Osteocyte (in vitro differentiated cells): ENCODE results near the gene SMIM27. TPM values are rescaled to one million over a fixed set of nuclear protein-coding genes. Genes with fewer than 3 reads are reported as not detected.
"Not testable (repeated sequence)": the region's sequence is repeated elsewhere in the genome, so short reads cannot be mapped to it uniquely, and the experiment has no call there.

Experiments
- DNase-seq: peaks from one replicate; pipeline ENCODE4 v3.0.0; 2021; ENCODE audit warnings: mixed read lengths; ENCODE audit not compliant: unreplicated experiment; ENCODE audit errors: extremely low spot score
- H3K27ac Mint-ChIP-seq: one replicate; pipeline ENCODE4 v1.8.0; 2021; ENCODE audit warnings: mild to moderate bottlenecking, mixed read lengths; ENCODE audit not compliant: unreplicated experiment
- H3K27me3 Mint-ChIP-seq: one replicate; pipeline ENCODE4 v1.8.0; 2021; ENCODE audit warnings: mixed read lengths; ENCODE audit not compliant: unreplicated experiment
- H3K36me3 Mint-ChIP-seq: one replicate; pipeline ENCODE4 v1.8.0; 2021; ENCODE audit warnings: mixed read lengths; ENCODE audit not compliant: unreplicated experiment
- H3K4me1 Mint-ChIP-seq: one replicate; pipeline ENCODE4 v1.8.0; 2021; ENCODE audit warnings: mixed read lengths; ENCODE audit not compliant: unreplicated experiment
- H3K4me3 Mint-ChIP-seq: one replicate; pipeline ENCODE4 v1.8.0; 2021; ENCODE audit warnings: mild to moderate bottlenecking, moderate library complexity, mixed read lengths; ENCODE audit not compliant: unreplicated experiment
- H3K9me3 Mint-ChIP-seq: one replicate; pipeline ENCODE4 v1.8.0; 2021; ENCODE audit warnings: mixed read lengths; ENCODE audit not compliant: unreplicated experiment
- total RNA-seq: library from RNA; stranded (reverse); gene quantifications from 2 replicates; pipeline ENCODE4 v1.2.1, GENCODE V29; 2021
- TF ChIP-seq, protein P1 (sequence below): fragments of 200-600 bp; sonication (generic); IDR thresholded peaks from 2 replicates; pipeline ENCODE4 v1.5.0; 2021; ENCODE audit warnings: antibody characterized with exemption, mild to moderate bottlenecking, moderate library complexity

Gene SMIM27
- total RNA-seq, 1 donor from 2014 or later = 13.4 TPM

DNA sequence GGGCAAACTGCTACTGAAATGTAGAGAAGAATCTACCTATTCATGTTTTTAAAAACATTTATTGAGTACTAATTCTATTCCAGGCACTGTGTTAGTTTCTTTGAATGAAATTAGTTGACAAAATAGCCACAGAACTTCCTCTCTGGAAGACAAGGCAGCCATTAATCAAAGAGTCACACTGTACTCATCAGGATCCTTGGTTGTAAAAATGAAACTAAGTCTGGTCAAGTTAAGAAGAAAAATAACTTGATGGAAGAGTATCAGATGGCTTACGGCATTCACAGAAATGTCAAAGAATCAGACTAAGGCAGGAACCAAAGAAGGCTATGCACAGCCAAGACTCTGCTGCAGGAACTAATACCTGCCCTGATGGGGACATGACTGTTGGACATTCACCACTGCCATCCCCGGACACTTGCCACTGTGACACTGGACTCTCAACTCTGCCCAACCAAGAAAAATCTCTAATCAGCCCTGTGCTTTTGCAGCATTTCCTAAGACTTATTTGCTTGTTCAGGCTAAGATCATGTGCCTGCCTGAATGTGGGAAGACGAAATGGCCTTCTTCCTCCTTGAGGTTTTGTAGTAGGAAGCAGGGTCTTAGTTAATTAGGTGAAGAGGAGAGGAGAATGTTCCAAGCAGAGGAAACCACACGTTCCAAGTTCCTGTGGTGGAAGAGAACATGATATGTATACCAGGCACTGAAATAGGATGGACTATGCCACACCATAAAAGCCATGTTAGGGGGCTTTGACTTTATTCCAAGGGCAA lies 44.2 kb downstream of the SMIM27 start:
- TF ChIP-seq, protein P1, sequence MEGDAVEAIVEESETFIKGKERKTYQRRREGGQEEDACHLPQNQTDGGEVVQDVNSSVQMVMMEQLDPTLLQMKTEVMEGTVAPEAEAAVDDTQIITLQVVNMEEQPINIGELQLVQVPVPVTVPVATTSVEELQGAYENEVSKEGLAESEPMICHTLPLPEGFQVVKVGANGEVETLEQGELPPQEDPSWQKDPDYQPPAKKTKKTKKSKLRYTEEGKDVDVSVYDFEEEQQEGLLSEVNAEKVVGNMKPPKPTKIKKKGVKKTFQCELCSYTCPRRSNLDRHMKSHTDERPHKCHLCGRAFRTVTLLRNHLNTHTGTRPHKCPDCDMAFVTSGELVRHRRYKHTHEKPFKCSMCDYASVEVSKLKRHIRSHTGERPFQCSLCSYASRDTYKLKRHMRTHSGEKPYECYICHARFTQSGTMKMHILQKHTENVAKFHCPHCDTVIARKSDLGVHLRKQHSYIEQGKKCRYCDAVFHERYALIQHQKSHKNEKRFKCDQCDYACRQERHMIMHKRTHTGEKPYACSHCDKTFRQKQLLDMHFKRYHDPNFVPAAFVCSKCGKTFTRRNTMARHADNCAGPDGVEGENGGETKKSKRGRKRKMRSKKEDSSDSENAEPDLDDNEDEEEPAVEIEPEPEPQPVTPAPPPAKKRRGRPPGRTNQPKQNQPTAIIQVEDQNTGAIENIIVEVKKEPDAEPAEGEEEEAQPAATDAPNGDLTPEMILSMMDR = no peak
- Mint-ChIP-seq H3K4me3 (no peak overlapping the region), H3K27me3 (peaks cover 44% of the 10 kb centered on the region), H3K27ac (no peak overlapping the region), H3K9me3 (peaks cover 13% of the 10 kb centered on the region), H3K4me1 (no peaks in the 10 kb centered on the region), H3K36me3 (no peaks in the 10 kb centered on the region)
- no peak for DNase-seq

DNA sequence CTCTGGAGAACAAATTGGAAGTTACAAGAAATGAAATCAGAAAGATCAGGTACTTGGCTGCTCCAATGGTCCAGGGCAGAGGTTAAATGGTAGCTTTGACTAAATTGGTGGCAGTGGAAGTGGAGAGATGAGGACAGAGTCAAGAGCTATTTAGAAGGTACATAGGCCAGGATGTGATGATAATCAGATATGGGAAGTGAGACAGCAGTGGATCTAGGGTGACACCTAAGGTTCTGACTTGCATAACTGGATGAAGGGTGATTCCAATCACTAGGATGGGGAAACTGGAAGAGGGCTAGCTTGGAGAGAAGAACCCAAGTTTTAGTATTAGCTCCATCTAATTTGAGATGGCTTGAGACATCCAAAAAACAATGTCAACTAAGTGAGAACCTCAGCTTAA lies 44.8 kb downstream of the SMIM27 start:
- DNase-seq = no peak
- Mint-ChIP-seq H3K27ac (no peak overlapping the region), H3K27me3 (peaks cover 42% of the 10 kb centered on the region), H3K9me3 (peaks cover 13% of the 10 kb centered on the region), H3K36me3 (no peaks in the 10 kb centered on the region), H3K4me3 (no peak overlapping the region), H3K4me1 (no peaks in the 10 kb centered on the region)
- TF ChIP-seq, protein P1 = no peak

DNA sequence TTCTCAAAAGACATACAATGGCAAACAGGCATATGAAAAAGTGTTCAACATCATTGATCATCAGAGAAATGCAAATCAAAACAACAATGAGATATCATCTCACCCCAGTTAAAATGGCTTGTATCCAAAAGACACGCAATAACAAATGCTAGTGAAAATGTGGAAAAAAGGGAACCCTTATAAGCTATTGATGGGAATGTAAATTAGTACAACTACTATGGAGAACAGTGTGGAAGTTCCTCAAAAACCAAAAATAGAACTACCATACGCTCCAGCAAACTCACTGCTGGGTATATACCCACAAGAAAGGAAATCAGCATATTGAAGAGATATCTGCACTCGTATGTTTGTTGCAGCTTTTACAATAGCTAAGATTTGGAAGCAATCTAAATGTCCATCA lies 46.9 kb downstream of the SMIM27 start:
- not testable (repeated sequence) for H3K27ac Mint-ChIP-seq, H3K4me3 Mint-ChIP-seq, DNase-seq, H3K36me3 Mint-ChIP-seq, H3K4me1 Mint-ChIP-seq
- Mint-ChIP-seq H3K9me3 (peaks cover 13% of the 10 kb centered on the region), H3K27me3 (peaks cover 35% of the 10 kb centered on the region)

Other genes with a start within 250 kb of the SMIM27 start
- gene ACO1, start 167.7 kb upstream of the SMIM27 start, total RNA-seq = 41.0 and 42.0 TPM in 2 replicates
- 8.7 and 9.8 TPM in 2 replicates for gene RIGI, start 26.1 kb upstream of the SMIM27 start, total RNA-seq
- gene TOPORS, start 259 bp downstream of the SMIM27 start, total RNA-seq = 17.8 and 18.4 TPM in 2 replicates
- 47.6 and 49.8 TPM in 2 replicates for gene NDUFB6, start 20.8 kb downstream of the SMIM27 start, total RNA-seq
- gene TAF1L, start 83.3 kb downstream of the SMIM27 start, total RNA-seq = not detected in 2 replicates
- gene TMEM215, start 231.2 kb downstream of the SMIM27 start, total RNA-seq = not detected in 2 replicates